Endothelial cell of umbilical vein (primary cell): Measurements from ENCODE around the gene H2BK1. TPM values are rescaled to one million over a fixed set of nuclear protein-coding genes. Genes with fewer than 3 reads are reported as not detected.

ENCODE experiments used
- BruUV-seq: library from RNA; stranded (reverse); fragments of 400-500 nt; replicated peaks from 2 replicates; lab custom pipeline; 2021; lab: Mats Ljungman, UMichigan
- CTCF ChIA-PET: fragments of 300-600, 350-600 bp; sonication (Branson Sonifier 250); formaldehyde crosslinking; loops from one replicate; lab custom pipeline; 2021; ENCODE audit warnings: antibody characterized with exemption, inconsistent platforms; lab: Charles Lee
- POLR2A ChIA-PET: fragments of 300-600, 350-600 bp; sonication (Branson Sonifier 250); formaldehyde crosslinking; loops from one replicate; lab custom pipeline; 2021; ENCODE audit warnings: antibody characterized with exemption, inconsistent platforms; lab: Charles Lee
- DNase-seq: peaks from one replicate; pipeline ENCODE4 v3.0.0-alpha.2; 2011; ENCODE audit warnings: low read depth, low spot score
- FAIRE-seq: peaks from 2 replicates; lab custom pipeline; 2011; peaks lifted over from hg19 to GRCh38; lab: Jason Lieb, UNC
- H2AFZ ChIP-seq: 2 replicates; pipeline ENCODE4 v1.6.0; 2012; ENCODE audit warnings: low read depth, low read length, control low read depth, inconsistent platforms
- H3K27ac ChIP-seq: 2 replicates; pipeline ENCODE4 v1.5.1; 2011; ENCODE audit warnings: low read depth, mild to moderate bottlenecking, control low read depth, low read length, moderate library complexity; ENCODE audit not compliant: insufficient read depth
- H3K27me3 ChIP-seq, 2 experiments: 2 replicates each; pipeline versions ENCODE4 v1.6.0 to v1.6.1; 2011; ENCODE audit warnings: low read length in 2 of 2, mixed read lengths in 1 of 2; ENCODE audit not compliant: control insufficient read depth in 2 of 2, insufficient read depth in 2 of 2
- H3K36me3 ChIP-seq, 2 experiments: 2 replicates in 1 of 2; 3 replicates in 1 of 2; pipeline ENCODE4 v1.5.1; 2011; ENCODE audit warnings: low read length in 2 of 2, mild to moderate bottlenecking in 1 of 2, moderate library complexity in 1 of 2; ENCODE audit not compliant: control insufficient read depth in 2 of 2, insufficient read depth in 2 of 2; ENCODE audit errors: extremely low read depth in 1 of 2
- H3K4me1 ChIP-seq: 3 replicates; pipeline ENCODE4 v1.5.1; 2011; ENCODE audit warnings: mild to moderate bottlenecking, low read length; ENCODE audit not compliant: control insufficient read depth, insufficient read depth; ENCODE audit errors: extremely low read depth
- H3K4me2 ChIP-seq: 2 replicates; pipeline ENCODE4 v1.6.1; 2011; ENCODE audit warnings: low read length, control low read depth, mixed read lengths; ENCODE audit not compliant: insufficient read depth
- H3K4me3 ChIP-seq, 3 experiments: fragments of 200-600 bp in 1 of 3; sonication (generic), shearing (Covaris generic) in 1 of 3; replicated peaks in 1 of 3; 2 replicates each; pipeline ENCODE4 v1.5.1; 2011 to 2016; ENCODE audit warnings: control low read depth in 3 of 3, low read length in 3 of 3, mild to moderate bottlenecking in 2 of 3, inconsistent platforms in 1 of 3, low read depth in 1 of 3, moderate library complexity in 1 of 3; ENCODE audit not compliant: insufficient read depth in 1 of 3
- H3K79me2 ChIP-seq: 2 replicates; pipeline ENCODE4 v1.6.0; 2012; ENCODE audit warnings: low read length, inconsistent platforms; ENCODE audit not compliant: control insufficient read depth, insufficient read depth
- H3K9ac ChIP-seq: replicated peaks from 2 replicates; pipeline ENCODE3; 2011; ENCODE audit warnings: low read length, control low read depth; ENCODE audit not compliant: insufficient read depth; ENCODE audit errors: extremely low read depth
- H3K9me1 ChIP-seq: replicated peaks from 3 replicates; pipeline ENCODE4 v1.6.0; 2011; ENCODE audit warnings: mild to moderate bottlenecking, low read length; ENCODE audit not compliant: control insufficient read depth, insufficient read depth; ENCODE audit errors: extremely low read depth
- H3K9me3 ChIP-seq: replicated peaks from 2 replicates; pipeline ENCODE4 v1.5.1; 2012; ENCODE audit warnings: low read length, inconsistent platforms; ENCODE audit not compliant: control insufficient read depth, insufficient read depth
- H4K20me1 ChIP-seq: replicated peaks from 2 replicates; pipeline ENCODE3; 2011; ENCODE audit warnings: mild to moderate bottlenecking, low read length; ENCODE audit not compliant: control insufficient read depth, insufficient read depth; ENCODE audit errors: extremely low read depth
- CTCF ChIP-seq, 2 donors: IDR thresholded peaks; 1 replicate in 1 of 2; 2 replicates in 1 of 2; pipeline ENCODE4 v1.5.1; 2011; ENCODE audit warnings: low read length in 2 of 2, mild to moderate bottlenecking in 2 of 2, moderate library complexity in 2 of 2, control low read depth in 1 of 2, inconsistent platforms in 1 of 2, low read depth in 1 of 2; ENCODE audit not compliant: insufficient read depth in 1 of 2; ENCODE audit errors: extremely low read depth in 1 of 2
- EZH2 ChIP-seq: IDR thresholded peaks from 2 replicates; pipeline ENCODE4 v1.6.1; 2012; ENCODE audit warnings: borderline replicate concordance, low read depth, mild to moderate bottlenecking, moderate library complexity, low read length, inconsistent platforms; ENCODE audit not compliant: severe bottlenecking
- FOS ChIP-seq: IDR thresholded peaks from 2 replicates; pipeline ENCODE4 v1.6.1; 2011; ENCODE audit warnings: mild to moderate bottlenecking, low read length, moderate library complexity, borderline replicate concordance; ENCODE audit not compliant: insufficient read depth
- GATA2 ChIP-seq: IDR thresholded peaks from 2 replicates; pipeline ENCODE4 v1.7.0; 2011; ENCODE audit warnings: low read depth, mild to moderate bottlenecking, moderate library complexity, mixed read lengths, low read length; ENCODE audit not compliant: insufficient read length, insufficient read depth
- JUN ChIP-seq: IDR thresholded peaks from 2 replicates; pipeline ENCODE4 v1.6.1; 2011; ENCODE audit warnings: borderline replicate concordance, low read depth; ENCODE audit not compliant: insufficient read length, insufficient read depth
- MAX ChIP-seq: IDR thresholded peaks from 2 replicates; pipeline ENCODE4 v1.6.1; 2011; ENCODE audit not compliant: insufficient read depth, insufficient read length
- MYC ChIP-seq: IDR thresholded peaks from one replicate; pipeline ENCODE4 v1.6.1; 2011; ENCODE audit warnings: mild to moderate bottlenecking, low read depth, low read length
- POLR2A ChIP-seq: IDR thresholded peaks from 2 replicates; pipeline ENCODE4 v1.6.1; 2012; ENCODE audit warnings: low read depth, mild to moderate bottlenecking, control low read depth, low read length
- POLR2AphosphoS5 ChIP-seq: IDR thresholded peaks from 2 replicates; pipeline ENCODE4 v1.6.1; 2012; ENCODE audit warnings: low read depth, mild to moderate bottlenecking, control low read depth, low read length, moderate library complexity; ENCODE audit not compliant: insufficient read depth
- dilution Hi-C: fragments of 300-500 bp; cut with MboI; formaldehyde crosslinking; loops from one replicate; pipeline ENCODE4 v1.15.0; 2019; ENCODE audit warnings: low sequenced_read_pairs; ENCODE audit not compliant: extremely low pct_ligation_motif_present
- intact Hi-C: fragments of 100-400 bp; cut with micrococcal nuclease; formaldehyde crosslinking; loops from one replicate; pipeline ENCODE4 v1.10.0; 2022
- polyA plus RNA-seq, 4 experiments: library from polyadenylated mRNA; depleted of rRNA in 3 of 4; stranded (reverse) in 3 of 4; unstranded in 1 of 4; fragments of >200 nt; gene quantifications; 2 replicates each; pipeline versions ENCODE4 v1.2.1 to v1.2.3, GENCODE V29; 2011 to 2012; ENCODE audit warnings: missing spikeins in 1 of 4
- total RNA-seq: library from RNA; stranded (reverse); gene quantifications from 2 replicates; pipeline ENCODE4 v1.2.3, GENCODE V29; 2021

The H2BK1 gene
- total and polyA plus RNA-seq, 2 donors (not counting 3 experiments of a cell fraction or from before 2014, with no cell fraction given) = not detected

- DNase-seq = no peak
- intact Hi-C loops = no loop called here
- no peak for FAIRE-seq
- Histone ChIP-seq H3K9ac (no peak overlapping the region), H3K9me3 (no peaks in the 10 kb centered on the region), H3K9me1 (no peaks in the 10 kb centered on the region), H3K36me3 (peaks cover 5 to 7% of the 10 kb centered on the region in 2 experiments), H3K79me2 (peaks cover 34% of the 10 kb centered on the region), H2AFZ (no peak overlapping the region), H3K27ac (no peak overlapping the region), H3K4me3 (no peak overlapping the region), H3K27me3 (no peaks in the 10 kb centered on the region), H4K20me1 (no peaks in the 10 kb centered on the region), H3K4me2 (no peak overlapping the region), H3K4me1 (peaks cover 30% of the 10 kb centered on the region)
- TF ChIP-seq MYC = no peak
- no peak for TF ChIP-seq POLR2AphosphoS5
- no peak for TF ChIP-seq JUN
- no peak for TF ChIP-seq GATA2
- TF ChIP-seq CTCF (IDR thresholded peaks at IDR 0.05; ENCODE audit: extremely low read depth in 1 of 2, insufficient read depth in 1 of 2, low read depth in 1 of 2, low read length in 2 of 2) = no peak
- no peak for TF ChIP-seq EZH2
- TF ChIP-seq MAX = no peak
- no peak for TF ChIP-seq FOS
- no peak for TF ChIP-seq POLR2A
- CTCF ChIA-PET = interaction anchor here (6.3 kb wide), 1 partner anchor 14 kb away, joined by 52 read pairs; no protein-coding TSS in a partner anchor
- BruUV-seq = no TSS peak
- POLR2A ChIA-PET = no interaction called here
- dilution Hi-C loops = no loop called here
Observed at GRCh38 chr7:151229249-151229648, 19.0 kb upstream of the H2BK1 start.
